Inflammatory macrophage treated with lipopolysaccharide for 4 hours (primary cell): ENCODE results near the gene TENM3.
"Not testable (repeated sequence)": the region's sequence is repeated elsewhere in the genome, so short reads cannot be mapped to it uniquely, and the experiment has no call there.

Source experiments
- DNase-seq: peaks from one replicate; pipeline ENCODE4 v3.0.0-alpha.2; 2020

Gene TENM3

GRCh38 chr4:182228991-182229577, 14.1 kb upstream of the TENM3 start:
- DNase-seq, result no peak

- no peak for DNase-seq
These were observed 12.9 kb upstream of the TENM3 start for GRCh38 chr4:182230256-182230655.

GRCh38 chr4:182231080-182231479, 12.1 kb upstream of the TENM3 start:
- no peak for DNase-seq

GRCh38 chr4:182231496-182231895, 11.7 kb upstream of the TENM3 start:
- DNase-seq, result no peak

GRCh38 chr4:182233310-182234090, 9.7 kb upstream of the TENM3 start:
- no peak for DNase-seq

- DNase-seq, result no peak
These were observed 8.0 kb upstream of the TENM3 start for GRCh38 chr4:182235021-182235795.

- no peak for DNase-seq
These were observed 7.0 kb upstream of the TENM3 start for GRCh38 chr4:182236186-182236585.

GRCh38 chr4:182237010-182237409, 6.2 kb upstream of the TENM3 start:
- not testable (repeated sequence) for DNase-seq

- DNase-seq, result no peak
These were observed 4.8 kb upstream of the TENM3 start for GRCh38 chr4:182238355-182238931.

- no peak for DNase-seq
These were observed 2.8 kb upstream of the TENM3 start for GRCh38 chr4:182240161-182241130.

GRCh38 chr4:182242260-182242659, 942 bp upstream of the TENM3 start:
- DNase-seq, result not testable (repeated sequence)

GRCh38 chr4:182242787-182243186, 415 bp upstream of the TENM3 start:
- DNase-seq, result no peak

GRCh38 chr4:182245041-182245440, 1.8 kb downstream of the TENM3 start:
- no peak for DNase-seq

- DNase-seq, result no peak
These were observed 2.5 kb downstream of the TENM3 start for GRCh38 chr4:182245541-182246215.

GRCh38 chr4:182246401-182247205, 3.4 kb downstream of the TENM3 start:
- DNase-seq, result no peak

- DNase-seq, result no peak
These were observed 5.1 kb downstream of the TENM3 start for GRCh38 chr4:182248295-182248694.

GRCh38 chr4:182250446-182250845, 7.2 kb downstream of the TENM3 start:
- no peak for DNase-seq

- no peak for DNase-seq
These were observed 7.9 kb downstream of the TENM3 start for GRCh38 chr4:182251116-182251515.

- DNase-seq, result no peak
These were observed 9.0 kb downstream of the TENM3 start for GRCh38 chr4:182252220-182252619.

- DNase-seq, result no peak
These were observed 11.0 kb downstream of the TENM3 start for GRCh38 chr4:182254026-182254780.
